ENCODE data around the gene SNCB.
A peak's percentile ranks its signal among the peaks of the same experiment; 100 is the strongest.

Gene SNCB

GRCh38 chr5:176660860-176661641 lies 30.7 kb upstream of the SNCB start:
- DNase-seq (ENCODE audit: low spot score): peak; percentile 79

- no peak for DNase-seq (ENCODE audit: low spot score)
Observed at GRCh38 chr5:176660530-176660859, 30.2 kb upstream of the SNCB start.

GRCh38 chr5:176659860-176660461 lies 29.6 kb upstream of the SNCB start:
- no peak for DNase-seq (ENCODE audit: low spot score)

- no peak for DNase-seq (ENCODE audit: low spot score)
Observed at GRCh38 chr5:176659512-176659839, 29.1 kb upstream of the SNCB start.

- DNase-seq (ENCODE audit: low spot score): peak; percentile 41
Observed at GRCh38 chr5:176658817-176659511, 28.6 kb upstream of the SNCB start.

- DNase-seq (ENCODE audit: low spot score): peak; percentile 59
Observed at GRCh38 chr5:176658007-176658599, 27.8 kb upstream of the SNCB start.

GRCh38 chr5:176656467-176656990 lies 26.2 kb upstream of the SNCB start:
- DNase-seq (ENCODE audit: low spot score): no peak

GRCh38 chr5:176654856-176655255 lies 24.5 kb upstream of the SNCB start:
- DNase-seq (ENCODE audit: low spot score): no peak

- peak; percentile 79 for DNase-seq (ENCODE audit: low spot score)
Observed at GRCh38 chr5:176653401-176654385, 23.4 kb upstream of the SNCB start.

GRCh38 chr5:176652136-176652535 lies 21.8 kb upstream of the SNCB start:
- DNase-seq (ENCODE audit: low spot score): no peak

- DNase-seq (ENCODE audit: low spot score): no peak
Observed at GRCh38 chr5:176651472-176651980, 21.2 kb upstream of the SNCB start.

- DNase-seq (ENCODE audit: low spot score): no peak
Observed at GRCh38 chr5:176650354-176650884, 20.1 kb upstream of the SNCB start.

- DNase-seq (ENCODE audit: low spot score): peak; percentile 47
Observed at GRCh38 chr5:176648474-176649194, 18.3 kb upstream of the SNCB start.

- DNase-seq (ENCODE audit: low spot score): no peak
Observed at GRCh38 chr5:176647843-176648473, 17.6 kb upstream of the SNCB start.

- DNase-seq (ENCODE audit: low spot score): peak; percentile 99
Observed at GRCh38 chr5:176647030-176647842, 16.9 kb upstream of the SNCB start, which contains the start of gene TSPAN17. TSPAN17 (plus strand) TSS chr5:176647484; CDS start chr5:176647616, 132 bp downstream.

- DNase-seq (ENCODE audit: low spot score): no peak
Observed at GRCh38 chr5:176646707-176647029, 16.3 kb upstream of the SNCB start.

GRCh38 chr5:176646049-176646706 lies 15.8 kb upstream of the SNCB start:
- no peak for DNase-seq (ENCODE audit: low spot score)

GRCh38 chr5:176644878-176645670 lies 14.7 kb upstream of the SNCB start:
- no peak for DNase-seq (ENCODE audit: low spot score)

All from CD4-positive, alpha-beta T cell treated with Interleukin-15 for 4 hours (primary cell).